GM10847 (cell line): ENCODE data around the gene RNASEH2A.

Experiments used
- POLR2A ChIP-seq: IDR thresholded peaks from 2 replicates; pipeline ENCODE4 v1.6.1; 2011; ENCODE audit not compliant: insufficient read length; ENCODE audit errors: extremely low read depth

The RNASEH2A gene

GRCh38 chr19:12806242-12807081 is at the start of gene RNASEH2A:
Gene RNASEH2A (plus strand): TSS chr19:12806584. CDS start chr19:12806674, 90 bp downstream.
- TF ChIP-seq POLR2A: peak; percentile 73

GRCh38 chr19:12757544-12758274 is 48.7 kb upstream of the RNASEH2A start:
- TF ChIP-seq POLR2A: no peak

GRCh38 chr19:12759686-12760085 is 46.7 kb upstream of the RNASEH2A start:
- no peak for TF ChIP-seq POLR2A

GRCh38 chr19:12763100-12763499 is 43.3 kb upstream of the RNASEH2A start:
- TF ChIP-seq POLR2A: no peak

GRCh38 chr19:12764698-12765097 is 41.7 kb upstream of the RNASEH2A start:
- TF ChIP-seq POLR2A: no peak

GRCh38 chr19:12766051-12766521 is 40.3 kb upstream of the RNASEH2A start:
- no peak for TF ChIP-seq POLR2A

GRCh38 chr19:12767150-12767549 is 39.2 kb upstream of the RNASEH2A start:
- no peak for TF ChIP-seq POLR2A

- no peak for TF ChIP-seq POLR2A
Measured at GRCh38 chr19:12767666-12768065, 38.7 kb upstream of the RNASEH2A start.

- TF ChIP-seq POLR2A: no peak
Measured at GRCh38 chr19:12769689-12770088, 36.7 kb upstream of the RNASEH2A start.

- no peak for TF ChIP-seq POLR2A
Measured at GRCh38 chr19:12770922-12771321, 35.5 kb upstream of the RNASEH2A start.

GRCh38 chr19:12772323-12772722 is 34.1 kb upstream of the RNASEH2A start:
- no peak for TF ChIP-seq POLR2A

- no peak for TF ChIP-seq POLR2A
Measured at GRCh38 chr19:12773571-12773970, 32.8 kb upstream of the RNASEH2A start.

- TF ChIP-seq POLR2A: peak; percentile 29
Measured at GRCh38 chr19:12774588-12775555, 31.5 kb upstream of the RNASEH2A start, which contains the start of gene HOOK2. Gene HOOK2 (minus strand): TSS chr19:12775552. CDS start chr19:12775449, 103 bp downstream.

- TF ChIP-seq POLR2A: no peak
Measured at GRCh38 chr19:12777217-12778016, 29.0 kb upstream of the RNASEH2A start.
